IMR-90 (cell line): ENCODE data around the gene MTF1.
"Not testable (repeated sequence)": the region's sequence is repeated elsewhere in the genome, so short reads cannot be mapped to it uniquely, and the experiment has no call there.

Source experiments
- FOS ChIP-seq: fragments of 150-350 bp; IDR thresholded peaks from 2 replicates; pipeline ENCODE4 v1.6.1; 2016; ENCODE audit warnings: low read depth, low read length
- MAFK ChIP-seq: IDR thresholded peaks from 2 replicates; pipeline ENCODE4 v1.6.1; 2012; ENCODE audit warnings: low read depth, low read length, improper control_type of control experiment
- MXI1 ChIP-seq: IDR thresholded peaks from 2 replicates; pipeline ENCODE4 v1.6.1; 2012; ENCODE audit warnings: low read depth, mild to moderate bottlenecking, low read length, moderate library complexity, borderline replicate concordance
- NFE2L2 ChIP-seq: fragments of 150-350 bp; IDR thresholded peaks from 2 replicates; pipeline ENCODE4 v1.6.1; 2016; ENCODE audit warnings: low read depth, mild to moderate bottlenecking, low read length
- POLR2A ChIP-seq: IDR thresholded peaks from 2 replicates; pipeline ENCODE4 v1.6.1; 2012; ENCODE audit warnings: mild to moderate bottlenecking, low read depth, low read length
- RAD21 ChIP-seq: IDR thresholded peaks from 2 replicates; pipeline ENCODE4 v1.6.1; 2012; ENCODE audit warnings: low read length, improper control_type of control experiment
- RCOR1 ChIP-seq: IDR thresholded peaks from 2 replicates; pipeline ENCODE4 v1.6.1; 2012; ENCODE audit warnings: mild to moderate bottlenecking, low read length, improper control_type of control experiment; ENCODE audit not compliant: insufficient replicate concordance
- TF ChIP-seq, protein P1 (sequence below): conservative IDR thresholded peaks from 2 replicates; pipeline ENCODE4 v1.5.1; 2012; ENCODE audit warnings: mild to moderate bottlenecking, low read depth, low read length, improper control_type of control experiment

DNA sequence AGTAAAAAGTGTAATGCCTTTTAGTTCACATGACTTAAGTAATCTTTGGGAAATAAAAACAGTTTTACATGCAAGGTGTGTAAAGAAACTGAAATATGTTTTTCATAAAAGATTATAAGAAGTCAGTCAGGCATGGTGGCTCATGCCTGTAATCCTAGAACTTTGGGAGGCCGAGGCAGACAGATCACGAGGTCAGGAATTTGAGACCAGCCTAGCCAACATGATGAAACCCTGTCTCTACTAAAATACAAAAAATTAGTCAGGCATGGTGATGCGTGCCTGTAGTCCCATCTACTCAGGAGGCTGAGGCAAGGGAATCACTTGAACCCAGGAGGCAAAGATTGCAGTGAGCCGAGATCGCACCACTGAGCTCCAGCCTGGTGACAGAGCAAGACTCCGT, 44.5 kb upstream of the MTF1 start:
- TF ChIP-seq, protein P1, sequence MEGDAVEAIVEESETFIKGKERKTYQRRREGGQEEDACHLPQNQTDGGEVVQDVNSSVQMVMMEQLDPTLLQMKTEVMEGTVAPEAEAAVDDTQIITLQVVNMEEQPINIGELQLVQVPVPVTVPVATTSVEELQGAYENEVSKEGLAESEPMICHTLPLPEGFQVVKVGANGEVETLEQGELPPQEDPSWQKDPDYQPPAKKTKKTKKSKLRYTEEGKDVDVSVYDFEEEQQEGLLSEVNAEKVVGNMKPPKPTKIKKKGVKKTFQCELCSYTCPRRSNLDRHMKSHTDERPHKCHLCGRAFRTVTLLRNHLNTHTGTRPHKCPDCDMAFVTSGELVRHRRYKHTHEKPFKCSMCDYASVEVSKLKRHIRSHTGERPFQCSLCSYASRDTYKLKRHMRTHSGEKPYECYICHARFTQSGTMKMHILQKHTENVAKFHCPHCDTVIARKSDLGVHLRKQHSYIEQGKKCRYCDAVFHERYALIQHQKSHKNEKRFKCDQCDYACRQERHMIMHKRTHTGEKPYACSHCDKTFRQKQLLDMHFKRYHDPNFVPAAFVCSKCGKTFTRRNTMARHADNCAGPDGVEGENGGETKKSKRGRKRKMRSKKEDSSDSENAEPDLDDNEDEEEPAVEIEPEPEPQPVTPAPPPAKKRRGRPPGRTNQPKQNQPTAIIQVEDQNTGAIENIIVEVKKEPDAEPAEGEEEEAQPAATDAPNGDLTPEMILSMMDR: not testable (repeated sequence)
- TF ChIP-seq RAD21, RCOR1, POLR2A, MAFK, NFE2L2, MXI1, FOS: not testable (repeated sequence)
